Measurements from ENCODE around the gene QKI.

- no peak for TF ChIP-seq CTCF (IDR thresholded peaks at IDR 0.05)
- TF ChIP-seq POLR2A (IDR thresholded peaks at IDR 0.05), result no peak
Measured at GRCh38 chr6:163366288-163366687, 48.2 kb upstream of the QKI start.

All from ovary (tissue), 3 donors.